GM21367 (cell line): ENCODE data around the gene PLEKHN1.
"Not testable (repeated sequence)": the region's sequence is repeated elsewhere in the genome, so short reads cannot be mapped to it uniquely, and the experiment has no call there.

Experiments used
- ATAC-seq: cut with Tn5 transposase; IDR thresholded peaks from one replicate; pipeline ENCODE4 v1.9.1; 2021; ENCODE audit not compliant: unreplicated experiment

PLEKHN1 gene

DNA sequence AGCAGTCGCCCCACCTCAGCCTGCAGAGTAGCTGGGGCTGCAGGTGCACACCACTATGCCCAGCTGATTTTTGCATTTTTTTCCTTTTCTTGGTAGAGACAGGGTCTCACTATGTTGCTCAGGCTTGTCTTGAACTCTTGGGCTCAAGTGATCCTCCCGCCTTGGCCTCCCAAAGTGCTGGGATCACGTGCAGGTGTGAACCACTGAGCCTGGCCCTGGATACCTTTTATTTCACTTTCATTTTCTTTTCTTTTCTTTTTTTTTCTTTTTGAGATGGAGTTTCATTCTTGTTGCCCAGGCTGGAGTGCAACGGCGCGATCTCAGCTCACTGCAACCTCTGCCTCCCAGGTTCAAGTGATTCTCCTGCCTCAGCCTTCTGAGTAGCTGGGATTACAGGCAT, 25.0 kb downstream of the PLEKHN1 start:
- not testable (repeated sequence) for ATAC-seq

DNA sequence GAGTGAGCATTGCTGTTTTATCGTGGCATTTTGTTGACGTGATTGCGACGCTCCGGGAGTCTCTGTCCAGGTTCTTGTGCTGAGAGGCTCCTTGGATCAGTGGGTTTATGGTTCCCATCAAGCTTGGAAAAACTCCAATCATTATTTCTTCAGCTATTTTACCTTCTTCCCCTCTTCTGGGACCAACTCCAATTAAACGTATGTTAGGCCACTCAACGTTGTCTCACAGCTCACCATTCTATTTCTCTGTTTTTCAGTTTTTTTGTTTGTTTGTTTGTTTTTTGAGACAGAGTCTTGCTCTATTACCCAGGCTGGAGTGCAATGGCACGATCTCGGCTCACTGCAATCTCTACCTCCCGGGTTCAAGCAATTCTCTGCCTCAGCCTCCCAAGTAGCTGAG, 25.6 kb downstream of the PLEKHN1 start:
- ATAC-seq, result no peak

DNA sequence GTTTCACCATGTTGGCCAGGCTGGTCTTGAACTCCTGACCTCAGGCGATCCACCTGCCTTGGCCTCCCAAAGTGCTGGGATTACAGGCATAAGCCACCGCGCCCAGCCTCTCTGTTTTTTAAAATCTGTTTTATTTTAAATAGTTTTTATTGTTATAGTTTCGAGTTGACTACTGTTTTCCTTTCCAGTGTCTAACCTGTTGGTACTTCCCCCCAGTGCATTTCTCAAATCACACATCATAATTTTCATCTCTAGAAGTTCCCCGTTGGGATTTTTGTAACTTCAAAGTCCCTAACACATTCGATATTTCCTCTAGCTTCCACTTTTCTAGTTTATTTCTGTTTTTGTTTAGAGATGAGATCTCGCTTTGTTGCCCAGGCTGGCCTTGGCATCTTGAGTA, 26.1 kb downstream of the PLEKHN1 start:
- no peak for ATAC-seq

DNA sequence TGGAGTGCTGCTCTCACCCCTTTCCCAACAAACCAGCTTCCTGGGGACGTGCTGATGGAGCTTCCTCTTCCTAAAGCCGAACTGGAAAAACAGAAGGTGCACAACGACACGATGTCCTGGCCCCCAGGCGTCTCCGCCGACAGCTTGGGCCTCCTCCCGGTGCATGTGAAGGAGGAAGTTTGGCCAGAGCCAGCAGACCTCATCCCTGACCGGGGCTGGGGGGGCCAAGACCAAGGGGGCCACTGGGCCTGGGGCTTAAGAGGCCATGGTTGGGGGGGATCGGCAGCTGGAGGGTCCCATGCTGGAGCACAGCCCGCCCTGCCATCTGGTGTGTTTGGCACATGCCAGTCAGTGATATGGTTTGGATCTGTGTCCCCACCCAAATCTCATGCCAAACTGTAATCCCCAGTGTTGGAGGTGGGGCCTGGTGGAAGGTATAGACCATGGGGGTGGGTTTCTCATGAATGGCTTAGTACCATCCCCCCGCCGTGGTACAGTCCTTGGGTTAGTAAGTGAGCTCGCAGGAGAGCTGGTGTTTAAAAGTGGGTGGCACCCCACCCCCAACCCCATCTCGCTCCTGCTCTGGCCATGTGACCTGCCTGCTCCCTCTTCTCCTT, 27.2 kb downstream of the PLEKHN1 start:
- no peak for ATAC-seq

DNA sequence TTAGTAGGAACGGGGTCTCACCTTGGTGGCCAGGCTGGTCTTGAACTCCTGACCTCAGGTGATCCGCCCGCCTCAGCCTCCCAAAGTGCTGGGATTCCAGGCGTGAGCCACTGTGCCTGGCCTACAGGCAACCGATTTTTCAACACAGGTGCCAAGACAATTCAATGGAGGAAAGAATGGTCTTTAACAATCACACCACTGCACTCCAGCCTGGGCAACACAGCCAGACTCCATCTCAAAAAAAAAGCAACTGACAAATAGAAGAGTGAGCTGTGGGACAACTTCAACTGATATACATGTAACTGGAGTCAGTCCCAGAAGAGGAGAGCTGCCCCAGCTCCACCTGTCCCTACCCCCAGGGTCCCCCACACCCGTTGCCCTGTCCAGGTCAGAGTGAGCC, 28.3 kb downstream of the PLEKHN1 start:
- ATAC-seq, result not testable (repeated sequence)

DNA sequence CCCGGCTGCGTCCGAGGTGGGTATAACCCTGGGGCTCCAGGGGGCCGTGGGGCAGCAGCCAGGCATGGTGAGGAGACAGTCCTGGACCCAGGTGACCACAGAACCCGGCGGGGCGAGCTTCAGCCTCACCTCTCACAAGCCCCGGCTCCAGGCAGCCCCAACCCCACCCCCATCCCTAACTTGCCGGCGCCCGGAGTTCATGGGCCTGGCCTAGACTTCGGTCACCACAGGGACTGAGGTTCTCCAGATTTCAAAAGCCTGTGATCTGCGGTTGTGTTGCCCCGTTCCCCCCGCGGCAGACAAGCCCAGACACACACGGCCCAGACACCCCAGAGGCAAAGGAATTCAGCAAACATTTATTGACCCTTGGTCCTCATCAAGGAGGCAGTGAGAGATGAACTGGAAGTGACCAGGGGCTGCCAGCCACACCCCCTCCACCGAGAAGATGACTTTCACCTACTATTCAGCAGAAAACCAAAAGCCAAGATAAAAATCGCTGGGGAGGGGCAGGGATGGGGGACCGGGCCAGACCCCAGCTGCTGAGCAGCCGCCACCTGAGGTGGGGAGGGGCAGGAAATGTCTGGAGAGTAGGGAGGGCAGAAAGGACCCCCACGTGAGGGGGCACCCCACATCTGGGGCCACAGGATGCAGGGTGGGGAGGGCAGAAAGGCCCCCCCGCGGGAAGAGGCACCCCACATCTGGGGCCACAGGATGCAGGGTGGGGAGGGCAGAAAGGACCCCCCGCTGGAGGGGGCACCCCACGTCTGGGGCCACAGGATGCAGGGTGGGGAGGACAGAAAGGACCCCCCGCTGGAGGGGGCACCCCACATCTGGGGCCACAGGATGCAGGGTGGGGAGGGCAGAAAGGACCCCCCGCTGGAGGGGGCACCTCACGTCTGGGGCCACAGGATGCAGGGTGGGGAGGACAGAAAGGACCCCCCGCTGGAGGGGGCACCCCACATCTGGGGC, 29.7 kb downstream of the PLEKHN1 start:
- ATAC-seq, result no peak

DNA sequence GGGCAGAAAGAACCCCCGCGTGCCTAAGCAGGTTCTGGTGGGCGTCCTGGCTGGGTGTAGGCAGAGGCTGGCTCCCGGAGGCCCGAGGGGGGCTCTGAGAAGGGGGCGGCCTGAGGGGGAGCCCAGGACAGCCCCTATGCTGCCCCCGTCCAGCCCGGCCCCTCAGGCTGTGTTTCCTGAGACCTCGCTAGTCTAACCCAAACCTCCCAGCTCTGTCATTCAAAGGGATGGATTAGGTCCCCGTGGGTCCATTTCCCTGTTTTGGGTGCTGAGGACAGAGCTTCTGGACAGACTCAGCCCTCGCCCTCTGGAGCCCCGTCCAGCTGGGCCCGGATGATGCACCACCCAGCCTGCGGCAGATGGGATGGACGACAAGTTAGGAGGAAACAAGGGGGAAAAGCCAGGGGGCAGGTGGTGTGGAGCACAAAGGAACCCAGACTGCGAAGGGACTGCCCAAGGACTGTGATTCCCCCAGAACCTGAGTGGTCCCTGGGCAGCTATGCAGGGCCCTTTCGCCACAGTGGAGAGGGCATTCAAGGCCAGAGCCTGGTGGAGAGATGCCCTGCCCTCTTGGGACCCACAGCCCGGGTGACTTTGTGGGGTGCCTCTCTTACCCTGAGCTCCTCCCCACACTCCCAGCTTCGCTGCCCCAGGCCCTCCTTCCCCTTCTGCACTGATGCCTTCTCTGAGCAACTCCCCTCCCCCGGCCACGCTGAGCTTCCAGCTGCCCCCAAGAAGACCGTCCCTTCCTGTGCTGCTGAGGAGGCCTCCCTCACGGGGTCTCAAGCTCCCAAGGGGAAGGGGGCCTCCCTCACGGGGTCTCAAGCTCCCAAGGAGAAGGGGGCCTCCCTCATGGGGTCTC, 30.8 kb downstream of the PLEKHN1 start:
- ATAC-seq, result no peak

DNA sequence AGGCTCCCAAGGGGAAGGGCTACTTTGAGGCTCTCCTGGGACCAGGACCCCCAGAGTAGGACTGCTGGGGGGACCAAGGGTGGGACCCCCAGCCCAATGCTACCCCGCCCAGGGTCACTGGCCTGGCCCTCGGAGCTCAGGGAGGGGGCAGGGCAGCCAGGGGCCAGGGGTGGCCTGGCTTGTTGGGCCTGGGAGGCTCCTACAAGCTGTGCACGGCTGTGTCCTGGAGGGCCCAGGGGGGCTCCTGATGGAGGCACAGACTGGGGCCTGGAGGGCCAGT, 31.4 kb downstream of the PLEKHN1 start:
- ATAC-seq, result no peak

DNA sequence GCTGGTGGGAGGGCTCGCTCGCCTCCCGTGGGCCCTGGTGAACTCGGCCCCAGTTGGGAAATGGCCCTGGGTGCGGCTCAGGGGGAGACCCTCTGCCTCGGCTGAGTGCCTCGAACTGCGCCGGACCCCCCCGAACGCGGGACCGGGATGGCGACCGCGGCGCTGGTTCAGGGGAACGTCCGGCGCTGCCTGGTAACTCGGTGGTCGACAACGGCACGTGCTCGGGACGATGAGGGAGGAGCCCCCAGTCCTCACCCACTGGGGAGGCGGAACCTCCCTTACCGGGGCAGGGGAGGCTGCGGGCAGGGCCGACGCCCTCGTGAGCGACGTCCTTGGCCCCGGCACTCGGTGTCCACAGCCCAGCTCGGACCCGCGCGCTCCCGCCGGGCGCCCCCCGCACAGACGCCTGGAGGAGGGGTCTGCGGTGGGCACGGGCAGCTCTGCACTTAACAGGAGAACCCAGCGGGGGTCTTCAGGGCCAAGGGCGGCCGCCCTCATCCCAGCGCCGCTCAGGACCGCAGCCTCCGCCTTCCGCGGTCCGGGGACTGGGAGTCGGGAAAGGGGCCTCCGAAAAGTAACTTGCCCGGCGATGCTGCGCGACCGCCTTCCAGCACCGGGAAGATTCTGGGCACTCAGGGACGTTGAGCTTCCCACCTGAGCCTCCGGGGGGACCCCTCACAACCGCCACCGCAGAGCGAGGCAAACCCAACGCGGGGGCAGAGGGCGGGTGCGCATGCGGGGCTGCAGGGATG, 31.9 kb downstream of the PLEKHN1 start:
- ATAC-seq, result no peak

DNA sequence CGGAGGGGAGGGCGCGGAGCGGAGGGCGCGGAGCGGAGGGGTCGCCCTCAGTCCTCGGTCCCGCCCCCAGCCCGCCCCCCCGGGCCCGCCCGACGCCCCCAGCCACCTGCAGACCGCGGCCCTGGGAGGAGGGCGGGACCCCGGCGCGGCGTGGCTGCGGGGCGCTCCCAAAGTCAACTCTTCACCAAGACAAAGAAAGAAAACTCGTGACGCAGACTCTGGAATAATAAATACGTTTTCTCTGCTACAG, 32.4 kb downstream of the PLEKHN1 start:
- no peak for ATAC-seq

DNA sequence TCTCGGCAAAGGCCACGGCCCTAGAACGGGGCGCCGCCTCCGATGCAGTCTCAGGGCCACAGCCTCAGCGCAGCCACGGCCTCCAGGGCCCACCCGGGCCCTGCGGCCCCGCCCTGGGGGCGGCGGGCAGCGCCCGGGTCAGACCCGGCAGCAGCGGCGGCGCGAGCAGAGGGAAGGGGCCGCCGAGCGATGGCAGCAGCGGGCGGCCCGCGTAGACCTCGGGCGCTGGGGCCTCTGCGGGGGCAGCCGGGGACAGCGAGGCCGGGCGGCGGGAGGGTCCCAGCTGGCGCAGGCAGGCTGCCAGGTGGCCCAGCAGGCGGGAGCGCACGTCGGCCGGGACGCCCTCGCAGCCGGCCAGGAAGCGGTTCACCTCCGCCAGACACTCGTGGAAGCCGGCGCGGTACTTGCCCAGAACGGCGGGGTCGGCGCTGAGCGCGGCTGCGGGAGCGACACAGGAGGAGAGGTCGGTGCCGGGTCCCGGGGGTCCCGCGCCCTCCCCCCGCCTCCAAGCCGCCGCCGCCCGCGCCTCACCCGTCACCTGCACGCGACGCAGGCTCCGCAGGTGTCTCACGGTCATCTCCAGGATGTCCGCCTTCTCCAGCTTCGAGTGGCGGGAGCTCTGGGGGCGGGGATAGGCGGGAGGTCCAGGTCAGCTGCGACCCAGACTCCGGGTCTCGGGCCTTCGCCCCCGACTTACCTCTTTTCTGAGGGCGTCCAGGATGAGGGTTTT, 32.9 kb downstream of the PLEKHN1 start:
- ATAC-seq, result no peak

DNA sequence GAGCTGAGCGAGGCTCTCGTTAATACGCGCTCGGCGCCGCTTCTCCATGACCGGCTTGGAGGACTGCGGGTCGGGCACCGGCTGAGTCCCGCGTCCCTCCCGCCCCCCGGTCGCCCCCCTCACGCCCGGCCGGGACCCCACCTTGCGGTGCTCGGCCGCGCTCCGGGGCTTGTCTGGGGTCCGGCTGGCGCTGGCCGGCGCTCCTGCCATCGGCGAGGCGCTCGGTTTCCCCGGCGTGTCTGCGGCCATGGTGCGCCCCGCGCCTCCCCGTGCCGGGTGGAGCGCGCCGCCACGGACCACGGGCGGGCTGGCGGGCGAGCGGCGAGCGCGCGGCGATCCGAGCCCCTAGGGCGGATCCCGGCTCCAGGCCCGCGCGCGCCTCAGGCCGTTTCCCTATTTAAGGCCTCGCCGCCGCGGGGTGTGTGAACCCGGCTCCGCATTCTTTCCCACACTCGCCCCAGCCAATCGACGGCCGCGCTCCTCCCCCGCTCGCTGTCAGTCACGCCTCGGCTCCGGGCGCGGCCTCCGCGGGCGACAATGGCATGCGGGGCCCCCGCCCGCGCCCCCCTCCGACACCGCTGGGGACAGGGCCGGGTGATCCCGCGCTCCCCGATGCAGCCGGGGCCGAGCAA, 33.6 kb downstream of the PLEKHN1 start, which contains the start of gene HES4:
Gene HES4, minus strand, starts transcription at position 373 of the 632 bp plus-strand sequence. Its CDS starts 124 bp downstream, at position 249.
- ATAC-seq, result no peak

DNA sequence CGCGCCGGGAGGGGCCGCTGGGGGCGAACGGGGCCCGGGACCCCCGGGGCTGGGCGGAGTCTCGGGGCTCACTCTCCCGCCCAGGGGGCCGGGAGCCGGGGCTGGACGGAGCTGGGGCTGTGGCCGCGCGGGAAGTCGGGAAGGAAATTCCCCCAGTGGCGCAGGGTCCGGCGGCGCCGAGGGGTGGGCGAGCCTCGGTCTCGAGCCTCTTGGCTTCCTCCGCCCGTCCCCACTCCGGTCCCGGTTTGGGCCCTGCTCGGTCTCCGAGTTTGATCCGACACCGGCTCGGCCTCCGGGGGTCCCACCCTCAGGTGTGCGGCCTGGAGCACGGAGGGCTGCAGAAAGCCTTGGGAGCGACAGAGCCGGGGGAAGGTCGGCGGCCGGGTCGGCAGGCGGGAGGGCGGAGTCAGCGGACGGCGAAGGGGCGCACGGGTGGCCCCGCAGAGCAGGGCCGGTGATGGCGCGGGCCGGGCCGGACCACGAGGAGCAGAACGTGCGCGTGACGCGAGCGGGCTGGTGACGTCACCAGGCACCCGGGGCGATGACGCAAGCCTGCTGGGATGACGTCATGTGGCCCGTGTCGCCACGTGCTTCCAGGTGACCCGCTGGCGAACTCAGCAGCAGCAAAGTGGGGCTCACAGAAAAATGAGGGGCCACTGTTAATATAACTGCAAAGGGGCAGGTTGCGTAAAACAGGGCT, 34.2 kb downstream of the PLEKHN1 start:
- ATAC-seq, result no peak

DNA sequence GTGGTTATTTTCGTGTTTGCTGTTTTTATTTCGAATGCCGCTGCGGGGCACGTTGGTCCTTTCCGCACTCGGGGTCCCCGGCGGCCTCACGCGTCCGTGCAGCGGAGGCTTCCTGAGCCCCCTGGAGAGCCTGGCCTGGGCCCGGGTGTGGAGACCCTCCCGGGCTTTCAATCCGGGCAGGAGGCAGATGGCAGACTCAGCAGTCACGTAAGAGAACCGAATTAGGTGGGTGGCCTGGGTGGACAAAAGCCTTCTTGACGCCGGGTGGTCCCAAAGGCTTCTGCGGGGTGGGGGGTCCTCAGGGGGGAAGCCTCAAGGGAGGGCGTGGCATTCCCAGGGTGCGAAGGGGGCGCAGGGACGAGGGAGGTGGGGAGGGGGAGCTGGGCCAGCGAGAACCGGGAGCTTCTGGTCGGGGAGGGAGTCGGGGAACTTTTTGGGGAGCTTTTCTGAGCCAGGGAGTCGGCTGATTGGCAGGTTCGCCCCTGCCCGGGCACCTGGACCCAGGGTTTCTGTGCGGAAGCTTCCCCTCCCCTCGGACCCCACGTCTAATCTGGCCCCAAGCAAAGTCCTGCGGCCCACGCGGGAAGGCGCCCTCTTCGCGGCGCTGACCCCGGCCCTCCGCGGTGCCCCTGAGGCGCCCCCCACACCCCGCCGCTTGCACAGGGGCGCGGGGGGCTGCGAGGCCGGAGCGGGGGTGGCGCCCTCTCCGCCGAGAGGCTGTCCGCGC, 34.9 kb downstream of the PLEKHN1 start:
- ATAC-seq, result no peak

DNA sequence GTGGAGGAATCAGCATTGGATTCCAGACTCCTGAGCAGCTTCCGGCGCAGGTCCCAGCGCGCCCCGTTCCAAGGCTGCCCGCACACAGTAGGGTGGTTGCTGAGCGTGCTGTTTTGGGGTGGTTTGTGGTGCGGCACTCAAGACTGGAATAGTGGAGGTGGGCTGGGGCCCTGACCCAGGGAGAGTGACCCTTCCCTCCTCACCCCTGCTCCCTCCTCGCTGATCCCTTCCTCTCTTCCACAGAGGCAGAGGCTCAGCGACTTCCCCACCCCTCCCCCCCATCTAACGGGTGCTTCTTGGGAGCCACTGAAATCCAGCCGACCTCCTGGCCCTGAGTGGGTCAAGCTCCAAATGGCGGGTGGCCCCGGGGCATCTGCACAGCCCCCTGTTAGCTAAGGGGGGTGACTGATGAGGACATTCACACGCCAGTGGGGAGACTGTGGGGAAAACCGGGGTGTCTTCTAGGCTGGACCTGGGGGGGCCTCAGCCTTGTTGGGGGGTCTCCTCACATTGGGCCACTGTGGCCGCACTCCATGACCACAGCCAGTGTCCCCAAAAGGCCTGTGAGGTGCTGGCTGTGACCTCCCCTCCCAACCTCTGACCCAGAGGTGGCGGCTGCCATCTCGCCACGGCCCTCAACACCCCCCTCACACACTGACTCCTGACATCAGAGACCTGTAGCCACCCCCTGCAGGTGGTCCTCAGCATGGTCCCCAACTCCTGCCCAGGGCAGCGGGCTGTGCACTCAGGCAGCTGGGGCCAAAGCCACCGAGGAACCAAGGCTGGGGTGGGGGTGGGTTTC, 37.5 kb downstream of the PLEKHN1 start:
- ATAC-seq, result no peak

DNA sequence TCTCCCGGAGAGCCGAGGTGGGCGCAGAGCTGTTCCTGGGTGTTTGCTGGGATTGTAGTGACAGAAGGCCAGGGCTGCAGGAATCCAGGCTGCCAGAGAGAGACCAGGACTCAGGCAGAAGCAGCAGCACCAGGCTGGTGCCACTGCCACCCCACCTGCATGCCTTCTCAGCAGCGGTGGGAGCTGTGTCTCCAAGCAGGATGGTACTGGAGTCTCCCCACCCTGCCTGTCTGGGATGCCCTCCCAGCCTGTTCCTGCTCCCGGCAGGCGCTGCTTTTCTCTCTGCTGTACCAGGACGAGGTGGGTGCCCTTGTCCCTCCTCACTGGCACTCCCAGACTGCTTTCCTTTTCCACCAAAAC, 38.1 kb downstream of the PLEKHN1 start:
- no peak for ATAC-seq

DNA sequence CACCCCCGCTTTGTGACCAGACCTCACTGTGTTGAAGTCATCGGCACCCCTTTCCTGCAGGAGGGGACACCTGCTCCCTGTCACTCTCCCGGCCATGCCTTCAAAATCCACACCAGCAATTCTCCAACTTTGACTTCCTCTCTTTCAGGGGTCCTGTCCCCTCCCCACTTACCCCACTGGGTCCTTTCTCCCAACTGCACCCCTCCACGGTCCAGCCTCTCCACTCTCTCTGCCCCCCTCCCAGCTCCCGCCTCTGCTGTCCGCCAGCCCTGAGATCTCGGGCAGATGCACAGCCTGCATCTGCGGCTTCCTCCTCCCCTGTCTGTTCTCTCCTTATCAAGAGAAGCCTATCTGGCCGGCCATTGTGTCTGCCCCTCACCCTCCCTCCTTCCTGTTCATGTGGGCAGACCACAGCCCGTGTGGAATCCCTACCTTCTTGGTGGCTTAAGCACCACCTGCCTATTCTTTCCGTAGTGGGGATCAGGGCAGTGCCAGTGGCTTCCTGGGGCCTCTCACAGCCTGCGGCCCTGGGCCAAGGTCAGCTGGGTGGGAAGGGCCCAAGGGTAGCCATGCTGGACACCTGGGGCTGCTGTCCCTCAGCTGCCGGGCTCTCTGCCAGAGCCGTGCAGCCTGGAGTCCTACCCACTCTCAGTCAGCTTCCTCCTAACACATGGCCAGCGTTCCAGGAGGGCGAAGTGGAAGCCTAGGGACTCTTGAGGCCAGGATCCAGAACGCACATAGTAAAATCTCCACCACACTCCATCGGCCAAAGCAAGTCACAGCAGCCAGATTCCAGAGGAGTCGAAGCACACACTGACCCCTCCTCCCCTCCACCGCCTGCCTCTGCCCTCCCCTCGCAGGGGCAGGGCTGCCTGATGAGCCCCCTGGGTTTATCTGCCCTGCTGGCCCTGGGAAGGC, 38.8 kb downstream of the PLEKHN1 start:
- ATAC-seq, result no peak
